PFSK-1 (cell line): ENCODE results near the gene TMEM271.

ENCODE experiments used
- FOXP2 ChIP-seq: optimal IDR thresholded peaks from 2 replicates; pipeline ENCODE3; 2011; ENCODE audit warnings: borderline replicate concordance, control low read depth, inconsistent platforms; ENCODE audit not compliant: insufficient read depth; ENCODE audit errors: extremely low read length, extremely low read depth
- POLR2AphosphoS5 ChIP-seq: IDR thresholded peaks from 2 replicates; pipeline ENCODE4 v1.6.1; 2012; ENCODE audit warnings: low read depth, mild to moderate bottlenecking, control low read depth, low read length, moderate library complexity
- SIN3A ChIP-seq: IDR thresholded peaks from 2 replicates; pipeline ENCODE4 v1.6.1; 2012; ENCODE audit warnings: mild to moderate bottlenecking, low read length, moderate library complexity, borderline replicate concordance; ENCODE audit not compliant: insufficient read depth
- TAF1 ChIP-seq: IDR thresholded peaks from 2 replicates; pipeline ENCODE4 v1.6.1; 2012; ENCODE audit warnings: low read length, control low read depth, borderline replicate concordance; ENCODE audit not compliant: insufficient read depth
- TF ChIP-seq, protein P1 (sequence below), 2 experiments: IDR thresholded peaks; 2 replicates each; pipeline versions ENCODE4 v1.6.1 to v1.8.0; 2011 to 2012; ENCODE audit warnings: low read depth in 2 of 2, low read length in 2 of 2, control low read depth in 1 of 2, inconsistent platforms in 1 of 2, mild to moderate bottlenecking in 1 of 2, moderate library complexity in 1 of 2; ENCODE audit not compliant: insufficient read depth in 1 of 2

Gene TMEM271

GRCh38 chr4:534576-535151 is 41.4 kb downstream of the TMEM271 start:
- TF ChIP-seq SIN3A (no peak), POLR2AphosphoS5 (no peak), TAF1 (no peak), FOXP2 (no peak)
- TF ChIP-seq, protein P1, sequence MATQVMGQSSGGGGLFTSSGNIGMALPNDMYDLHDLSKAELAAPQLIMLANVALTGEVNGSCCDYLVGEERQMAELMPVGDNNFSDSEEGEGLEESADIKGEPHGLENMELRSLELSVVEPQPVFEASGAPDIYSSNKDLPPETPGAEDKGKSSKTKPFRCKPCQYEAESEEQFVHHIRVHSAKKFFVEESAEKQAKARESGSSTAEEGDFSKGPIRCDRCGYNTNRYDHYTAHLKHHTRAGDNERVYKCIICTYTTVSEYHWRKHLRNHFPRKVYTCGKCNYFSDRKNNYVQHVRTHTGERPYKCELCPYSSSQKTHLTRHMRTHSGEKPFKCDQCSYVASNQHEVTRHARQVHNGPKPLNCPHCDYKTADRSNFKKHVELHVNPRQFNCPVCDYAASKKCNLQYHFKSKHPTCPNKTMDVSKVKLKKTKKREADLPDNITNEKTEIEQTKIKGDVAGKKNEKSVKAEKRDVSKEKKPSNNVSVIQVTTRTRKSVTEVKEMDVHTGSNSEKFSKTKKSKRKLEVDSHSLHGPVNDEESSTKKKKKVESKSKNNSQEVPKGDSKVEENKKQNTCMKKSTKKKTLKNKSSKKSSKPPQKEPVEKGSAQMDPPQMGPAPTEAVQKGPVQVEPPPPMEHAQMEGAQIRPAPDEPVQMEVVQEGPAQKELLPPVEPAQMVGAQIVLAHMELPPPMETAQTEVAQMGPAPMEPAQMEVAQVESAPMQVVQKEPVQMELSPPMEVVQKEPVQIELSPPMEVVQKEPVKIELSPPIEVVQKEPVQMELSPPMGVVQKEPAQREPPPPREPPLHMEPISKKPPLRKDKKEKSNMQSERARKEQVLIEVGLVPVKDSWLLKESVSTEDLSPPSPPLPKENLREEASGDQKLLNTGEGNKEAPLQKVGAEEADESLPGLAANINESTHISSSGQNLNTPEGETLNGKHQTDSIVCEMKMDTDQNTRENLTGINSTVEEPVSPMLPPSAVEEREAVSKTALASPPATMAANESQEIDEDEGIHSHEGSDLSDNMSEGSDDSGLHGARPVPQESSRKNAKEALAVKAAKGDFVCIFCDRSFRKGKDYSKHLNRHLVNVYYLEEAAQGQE (IDR thresholded peaks at IDR 0.05; ENCODE audit: insufficient read depth in 1 of 2, low read depth in 2 of 2, low read length in 2 of 2): no peak

- TF ChIP-seq TAF1 (no peak), FOXP2 (no peak), POLR2AphosphoS5 (no peak)
- TF ChIP-seq, protein P1 (IDR thresholded peaks at IDR 0.05; ENCODE audit: insufficient read depth in 1 of 2, low read depth in 2 of 2, low read length in 2 of 2): no peak
These were observed 42.0 kb downstream of the TMEM271 start for GRCh38 chr4:534101-534575.

DNA sequence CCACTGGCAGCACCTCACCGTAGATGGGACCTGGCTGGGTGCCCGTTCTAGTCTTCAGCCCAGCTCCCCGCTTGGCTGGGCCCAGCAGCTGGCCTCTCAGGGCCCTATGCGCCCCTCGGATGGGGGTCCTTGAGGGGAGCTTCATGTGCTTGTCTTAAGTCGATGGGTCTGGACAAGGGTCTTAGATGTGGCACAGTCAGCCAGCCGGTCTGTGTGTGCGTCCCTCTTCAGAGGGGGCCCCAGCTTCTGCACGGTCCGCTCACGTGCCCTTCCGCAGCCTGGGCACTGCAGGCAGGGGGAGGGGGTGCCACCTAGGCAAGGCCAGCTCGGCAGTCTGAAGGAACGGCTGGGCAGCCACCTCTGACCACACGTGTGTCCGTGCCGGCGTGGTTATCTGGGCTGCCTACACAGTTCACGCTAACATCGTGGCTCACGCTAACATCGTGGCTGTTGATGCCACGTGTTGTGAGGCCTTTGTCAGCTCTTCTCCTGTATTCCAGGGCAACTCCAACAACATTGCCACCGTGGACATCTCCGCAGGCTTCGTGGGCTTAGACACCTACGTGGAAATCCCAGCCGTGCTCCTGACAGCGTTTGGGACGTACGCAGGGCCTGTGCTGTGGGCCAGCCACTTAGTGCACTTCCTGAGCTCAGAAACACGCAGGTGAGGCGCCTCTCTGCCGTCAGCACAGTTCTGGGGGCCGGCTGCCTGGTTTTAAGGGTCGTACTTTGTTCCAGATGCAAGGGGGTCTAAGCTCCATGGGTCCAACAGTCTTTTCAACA is 42.6 kb downstream of the TMEM271 start:
- TF ChIP-seq, protein P1 (IDR thresholded peaks at IDR 0.05; ENCODE audit: insufficient read depth in 1 of 2, low read depth in 2 of 2, low read length in 2 of 2): no peak
- TF ChIP-seq FOXP2 (no peak), TAF1 (no peak), SIN3A (no peak), POLR2AphosphoS5 (no peak)

DNA sequence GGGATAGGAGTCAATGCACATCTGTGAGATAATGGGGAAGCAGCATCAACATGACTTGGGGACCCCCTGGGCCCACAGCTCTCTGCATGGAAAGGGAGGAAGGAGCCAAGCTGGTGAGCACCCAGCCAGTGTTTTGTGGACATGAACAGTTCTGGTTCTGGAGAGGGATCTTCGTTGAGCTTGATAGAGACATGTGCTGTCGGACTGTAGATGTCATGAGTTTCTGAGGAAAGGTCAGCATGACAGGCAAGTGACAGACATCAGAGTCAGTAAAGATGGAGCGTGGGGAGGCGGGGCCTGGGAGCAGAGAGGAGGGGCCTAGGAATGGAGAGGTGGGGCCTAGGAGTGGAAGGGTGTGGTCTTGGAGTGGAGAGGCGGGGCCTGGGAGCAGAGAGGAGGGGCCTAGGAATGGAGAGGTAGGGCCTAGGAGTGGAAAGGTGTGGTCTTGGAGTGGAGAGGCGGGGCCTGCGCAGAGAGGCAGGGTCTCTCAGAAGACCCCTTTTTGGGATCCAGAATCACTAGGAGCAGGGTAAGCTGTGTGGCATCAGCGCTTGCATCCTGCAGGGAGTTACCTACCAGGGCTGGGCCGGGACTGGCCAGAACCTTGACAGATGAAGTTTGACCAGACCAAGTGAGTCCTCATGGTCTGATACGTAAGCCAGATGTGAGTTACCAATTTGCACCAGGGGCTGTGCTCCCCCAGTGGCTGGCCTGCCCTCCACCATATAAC is 43.3 kb downstream of the TMEM271 start:
- TF ChIP-seq, protein P1 (IDR thresholded peaks at IDR 0.05; ENCODE audit: insufficient read depth in 1 of 2, low read depth in 2 of 2, low read length in 2 of 2): no peak
- no peak for TF ChIP-seq SIN3A
- TF ChIP-seq TAF1: no peak
- no peak for TF ChIP-seq FOXP2
- no peak for TF ChIP-seq POLR2AphosphoS5
